NCI-H510A (cell line): Measurements from ENCODE around the gene OR10K2.

ENCODE experiments used
- DNase-seq: peaks from one replicate; lab custom pipeline; 2025; lab: John Stamatoyannopoulos, UW

Gene OR10K2

GRCh38 chr1:158371188-158371953 is 54.7 kb downstream of the OR10K2 start:
- no peak for DNase-seq
